Large intestine (tissue), 3 donors: ENCODE results near the gene CLBA1. TPM values are rescaled to one million over a fixed set of nuclear protein-coding genes. Genes with fewer than 3 reads are reported as not detected.

Source experiments
- DNase-seq, 2 donors: peaks; one replicate each; pipeline versions ENCODE4 v3.0.0 to v3.0.0-alpha.2; 2013
- H3K27ac ChIP-seq: one replicate; pipeline ENCODE4 v1.5.1; 2013; ENCODE audit warnings: low read length
- H3K27me3 ChIP-seq: 2 replicates; pipeline ENCODE4 v1.6.1; 2013; ENCODE audit warnings: low read length; ENCODE audit not compliant: control insufficient read depth, insufficient read depth
- H3K36me3 ChIP-seq: 2 replicates; pipeline ENCODE4 v1.6.1; 2013; ENCODE audit warnings: low read length; ENCODE audit not compliant: control insufficient read depth, insufficient read depth
- H3K4me1 ChIP-seq: one replicate; pipeline ENCODE4 v1.6.1; 2013; ENCODE audit warnings: low read length; ENCODE audit not compliant: control insufficient read depth, insufficient read depth
- H3K4me3 ChIP-seq: one replicate; pipeline ENCODE4 v1.5.1; 2013; ENCODE audit warnings: low read length
- H3K9me3 ChIP-seq: one replicate; pipeline ENCODE4 v1.6.1; 2013; ENCODE audit warnings: mild to moderate bottlenecking, low read depth, low read length, moderate library complexity; ENCODE audit not compliant: control insufficient read depth
- WGBS: methylation state at CpG from one replicate; pipeline ENCODE4 v1.1.5; 2013; ENCODE audit warnings: low lambda C conversion rate; ENCODE audit not compliant: insufficient coverage; 5-methylcytosine and 5-hydroxymethylcytosine counted together
- polyA plus RNA-seq: library from polyadenylated mRNA; unstranded; fragments of 120-200 nt; gene quantifications from one replicate; pipeline ENCODE4 v1.2.1, GENCODE V29; 2013

Gene CLBA1
- polyA plus RNA-seq, 1 donor, result 7.0 TPM

- no CpG with 5 or more reads among the region's 22 CpGs for WGBS
- no peak for DNase-seq
- no peaks in the 10 kb centered on the region for H3K4me1 ChIP-seq
- no peak overlapping the region for H3K4me3 ChIP-seq
- H3K27me3 ChIP-seq, result no peaks in the 10 kb centered on the region
- H3K36me3 ChIP-seq, result peaks cover 35% of the 10 kb centered on the region
- H3K27ac ChIP-seq, result no peak overlapping the region
- peaks cover 3% of the 10 kb centered on the region for H3K9me3 ChIP-seq
Observed at GRCh38 chr14:104993808-104994591, 8.4 kb downstream of the CLBA1 start.

GRCh38 chr14:104994978-104995377 lies 9.4 kb downstream of the CLBA1 start:
- Histone ChIP-seq H3K4me3 (no peak overlapping the region), H3K4me1 (no peaks in the 10 kb centered on the region), H3K27me3 (no peaks in the 10 kb centered on the region), H3K9me3 (peaks cover 5% of the 10 kb centered on the region), H3K27ac (no peak overlapping the region), H3K36me3 (peaks cover 35% of the 10 kb centered on the region)
- no peak for DNase-seq
- no CpG with 5 or more reads among the region's 6 CpGs for WGBS

DNA sequence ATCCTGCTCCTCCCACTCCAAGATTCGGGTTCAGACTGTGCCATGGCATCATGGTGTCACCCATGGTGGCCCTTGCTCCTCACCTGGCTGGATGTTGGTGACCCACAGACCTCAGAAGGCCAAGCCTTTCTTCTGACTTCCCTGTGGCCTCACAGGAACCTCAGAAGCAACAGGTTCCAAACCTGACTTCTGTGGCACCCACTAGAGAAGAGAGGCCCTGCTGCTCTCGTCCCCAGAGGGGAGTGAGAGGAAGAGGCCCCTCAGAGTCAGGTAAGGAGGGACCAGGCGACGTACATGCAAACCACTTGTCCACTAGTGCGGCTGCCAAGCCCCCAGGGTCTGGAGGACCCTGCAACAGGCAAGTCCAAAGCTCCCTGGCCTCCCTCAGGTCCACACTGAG lies 10.4 kb downstream of the CLBA1 start:
- no CpG with 5 or more reads among the region's 5 CpGs for WGBS
- DNase-seq, result no peak
- Histone ChIP-seq H3K4me3 (no peak overlapping the region), H3K27ac (no peak overlapping the region), H3K9me3 (peaks cover 5% of the 10 kb centered on the region), H3K27me3 (no peaks in the 10 kb centered on the region), H3K4me1 (no peaks in the 10 kb centered on the region), H3K36me3 (peaks cover 35% of the 10 kb centered on the region)

DNA sequence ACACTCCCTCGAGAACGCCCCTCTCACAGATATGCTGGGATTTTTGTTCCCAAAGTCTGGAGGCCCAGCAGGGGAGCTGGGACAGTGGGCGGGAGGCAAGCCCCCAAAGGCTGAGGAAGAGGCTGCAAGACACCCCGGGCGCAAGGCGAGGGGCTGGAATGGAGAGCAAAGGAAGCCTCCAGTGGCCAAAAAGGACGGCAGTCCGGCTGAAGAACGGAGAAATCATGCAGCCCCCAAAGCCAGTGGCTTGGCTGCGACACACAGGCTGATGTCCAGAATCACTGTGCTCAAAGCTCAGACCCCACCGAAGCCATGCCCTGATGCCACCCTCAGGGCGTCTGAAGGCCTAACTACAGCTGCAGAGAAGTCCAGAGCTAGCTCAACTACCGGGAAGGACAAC lies 10.9 kb downstream of the CLBA1 start:
- no peaks in the 10 kb centered on the region for H3K27me3 ChIP-seq
- WGBS, result no CpG with 5 or more reads among the region's 13 CpGs
- DNase-seq, result no peak
- no peak overlapping the region for H3K4me3 ChIP-seq
- H3K9me3 ChIP-seq, result peaks cover 5% of the 10 kb centered on the region
- no peak overlapping the region for H3K27ac ChIP-seq
- H3K36me3 ChIP-seq, result peaks cover 33% of the 10 kb centered on the region
- no peaks in the 10 kb centered on the region for H3K4me1 ChIP-seq

- DNase-seq, result no peak
- no CpG with 5 or more reads among the region's 5 CpGs for WGBS
- peaks cover 14% of the 10 kb centered on the region for H3K36me3 ChIP-seq
- H3K27ac ChIP-seq, result no peak overlapping the region
- peaks cover 3% of the 10 kb centered on the region for H3K9me3 ChIP-seq
- no peaks in the 10 kb centered on the region for H3K4me1 ChIP-seq
- H3K4me3 ChIP-seq, result no peak overlapping the region
- H3K27me3 ChIP-seq, result no peaks in the 10 kb centered on the region
Observed at GRCh38 chr14:104998801-104999200, 13.2 kb downstream of the CLBA1 start.

DNA sequence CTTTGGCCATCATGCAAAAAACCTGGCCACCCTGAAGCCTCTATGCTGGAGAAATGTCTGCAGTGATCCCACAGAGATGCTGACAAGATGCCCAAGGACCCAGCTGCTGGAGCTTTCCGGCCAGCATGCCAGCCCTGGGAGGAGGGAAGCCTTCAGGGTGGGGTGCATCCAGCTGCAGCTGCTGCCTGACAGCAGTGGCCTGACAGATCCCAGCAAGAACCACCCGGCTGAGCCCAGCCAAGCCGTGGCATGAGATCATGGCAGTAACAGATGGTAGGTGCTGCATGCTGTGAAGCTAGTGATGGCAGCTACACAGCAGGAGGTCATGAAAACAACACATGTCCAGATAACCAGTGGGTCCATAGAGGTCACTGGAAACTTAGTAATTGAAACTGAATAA lies 13.8 kb downstream of the CLBA1 start:
- Histone ChIP-seq H3K27me3 (no peaks in the 10 kb centered on the region), H3K27ac (no peak overlapping the region), H3K4me1 (no peaks in the 10 kb centered on the region), H3K9me3 (peaks cover 3% of the 10 kb centered on the region), H3K4me3 (no peak overlapping the region), H3K36me3 (peaks cover 12% of the 10 kb centered on the region)
- no CpG with 5 or more reads among the region's 3 CpGs for WGBS
- no peak for DNase-seq

DNA sequence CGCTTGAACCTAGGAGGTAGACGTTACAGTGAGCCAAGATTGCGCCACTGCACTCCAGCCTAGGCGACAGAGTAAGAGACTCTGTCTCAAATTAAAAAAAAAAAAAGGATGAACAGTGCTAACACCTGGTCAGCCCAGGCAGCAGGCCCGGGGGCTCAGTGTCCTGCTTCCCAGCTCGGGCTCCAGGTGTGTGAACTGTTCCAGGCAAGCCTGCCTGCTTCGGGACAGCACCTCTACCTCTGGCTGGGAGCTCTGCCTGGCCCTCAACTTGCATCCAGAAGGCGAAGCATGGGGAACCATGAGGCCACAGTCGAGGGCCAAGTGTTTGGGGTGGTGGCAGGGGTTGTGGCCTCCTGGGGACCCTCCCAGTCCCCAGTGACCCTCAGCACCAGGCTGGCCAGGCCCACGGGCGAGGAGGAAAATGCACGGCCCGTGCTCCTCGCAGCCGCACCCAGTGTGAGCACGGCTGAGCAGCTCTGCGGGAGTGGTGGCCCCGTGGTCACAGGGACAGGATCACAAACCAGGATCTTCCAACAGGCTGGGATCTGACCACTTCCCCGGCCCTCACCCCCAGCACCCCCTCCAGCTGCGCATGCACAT lies 19.8 kb downstream of the CLBA1 start:
- no peak overlapping the region for H3K27ac ChIP-seq
- DNase-seq, result no peak
- 100% methylated on average over 4 of the region's 20 CpGs for WGBS
- H3K27me3 ChIP-seq, result no peaks in the 10 kb centered on the region
- peaks cover 30% of the 10 kb centered on the region for H3K36me3 ChIP-seq
- H3K9me3 ChIP-seq, result no peaks in the 10 kb centered on the region
- no peak overlapping the region for H3K4me3 ChIP-seq
- H3K4me1 ChIP-seq, result no peaks in the 10 kb centered on the region

GRCh38 chr14:105005929-105006830 lies 20.6 kb downstream of the CLBA1 start:
- Histone ChIP-seq H3K27me3 (no peaks in the 10 kb centered on the region), H3K9me3 (no peaks in the 10 kb centered on the region), H3K4me1 (no peaks in the 10 kb centered on the region), H3K36me3 (peaks cover 36% of the 10 kb centered on the region), H3K27ac (no peak overlapping the region), H3K4me3 (no peak overlapping the region)
- WGBS, result no CpG with 5 or more reads among the region's 21 CpGs
- no peak for DNase-seq

DNA sequence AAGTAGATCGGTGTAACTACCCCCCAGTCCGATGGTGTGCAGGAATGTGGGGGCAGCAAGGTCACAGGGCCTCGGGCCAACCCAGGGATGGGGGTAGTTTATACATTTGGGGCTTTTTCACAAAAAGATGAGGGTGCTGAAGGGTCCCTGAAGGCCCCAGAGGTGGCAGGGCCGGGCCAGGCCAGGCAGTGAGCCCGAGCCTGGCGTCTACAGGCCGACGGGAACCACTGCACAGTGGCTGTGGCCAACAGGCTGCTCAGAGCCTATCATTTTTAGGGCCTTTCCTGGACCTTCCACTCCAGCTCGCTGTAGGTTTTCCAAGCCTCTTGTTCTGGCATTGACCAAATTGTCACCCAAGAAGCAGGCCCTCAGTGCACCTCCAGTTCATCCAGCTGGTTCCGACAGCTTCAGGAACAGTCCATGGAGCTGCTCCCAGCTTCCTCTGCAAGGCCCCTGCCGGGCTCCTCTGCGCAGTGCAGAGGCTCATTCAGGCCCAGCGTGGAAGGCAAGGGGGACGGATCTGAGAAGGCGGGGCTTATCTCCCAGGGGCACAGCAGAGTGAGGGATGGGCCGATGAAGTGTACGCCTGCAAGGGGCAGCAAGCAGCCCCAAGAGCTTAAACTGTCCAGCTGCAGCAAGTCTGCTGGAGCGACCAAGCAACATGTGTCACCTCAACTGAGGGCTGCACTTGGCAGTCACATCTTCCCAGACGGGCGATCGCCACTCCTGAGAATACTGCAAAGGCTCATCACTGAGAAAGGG lies 21.4 kb downstream of the CLBA1 start:
- no peak overlapping the region for H3K4me3 ChIP-seq

More for the DNA sequence above, 21.4 kb downstream of the CLBA1 start:
- WGBS, result no CpG with 5 or more reads among the region's 21 CpGs
- H3K4me1 ChIP-seq, result no peaks in the 10 kb centered on the region
- no peaks in the 10 kb centered on the region for H3K9me3 ChIP-seq
- no peak overlapping the region for H3K27ac ChIP-seq
- no peaks in the 10 kb centered on the region for H3K27me3 ChIP-seq
- DNase-seq, result no peak
- H3K36me3 ChIP-seq, result peaks cover 43% of the 10 kb centered on the region
